GM19372 (cell line): ENCODE measurements around the gene GOLGA6D.
"Not testable (repeated sequence)": the region's sequence is repeated elsewhere in the genome, so short reads cannot be mapped to it uniquely, and the experiment has no call there.

ENCODE experiments used
- ATAC-seq: cut with Tn5 transposase; IDR thresholded peaks from one replicate; pipeline ENCODE4 v1.9.1; 2021; ENCODE audit warnings: mild to moderate bottlenecking, low read depth, moderate library complexity; ENCODE audit not compliant: unreplicated experiment

The GOLGA6D gene

GRCh38 chr15:75328493-75329314 lies 46.1 kb downstream of the GOLGA6D start:
- ATAC-seq: no peak

DNA sequence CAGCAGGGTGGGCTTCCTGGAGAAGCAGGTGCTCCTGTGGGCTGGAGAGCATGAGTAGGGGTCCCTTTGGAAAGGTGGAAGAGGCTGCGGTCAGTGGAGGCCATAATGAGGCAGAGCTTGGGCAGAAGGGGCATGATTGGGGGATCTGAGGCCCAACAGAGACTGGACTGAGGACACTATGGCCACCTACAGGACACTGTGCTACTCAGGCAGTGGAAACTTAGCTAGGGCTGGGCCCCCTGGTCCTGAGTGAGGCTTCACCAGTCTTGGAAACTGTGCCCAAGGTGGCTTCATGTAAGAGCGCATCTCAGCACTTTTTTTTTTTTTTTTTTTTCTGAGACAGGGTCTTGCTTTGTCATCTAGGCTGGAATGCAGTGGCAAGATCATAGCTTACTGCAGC lies 46.9 kb downstream of the GOLGA6D start:
- no peak for ATAC-seq

DNA sequence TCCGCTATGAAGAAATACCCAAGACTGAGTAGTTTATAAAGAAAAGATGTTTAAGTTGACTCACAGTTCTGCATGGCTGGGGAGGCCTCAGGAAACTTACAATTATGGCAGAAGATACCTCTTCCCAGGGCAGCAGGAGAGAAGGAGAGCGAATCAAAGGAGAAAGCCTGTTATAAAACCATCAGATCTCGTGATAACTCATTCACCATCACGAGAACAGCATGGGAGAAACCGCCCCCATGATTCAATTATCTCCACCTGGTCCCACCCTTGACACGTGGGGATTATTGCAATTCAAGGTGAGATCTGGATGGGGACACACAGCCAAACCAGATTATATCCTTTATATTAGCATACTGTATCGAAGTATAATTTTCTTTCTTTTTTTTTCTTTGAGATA lies 49.5 kb downstream of the GOLGA6D start:
- ATAC-seq: not testable (repeated sequence)

DNA sequence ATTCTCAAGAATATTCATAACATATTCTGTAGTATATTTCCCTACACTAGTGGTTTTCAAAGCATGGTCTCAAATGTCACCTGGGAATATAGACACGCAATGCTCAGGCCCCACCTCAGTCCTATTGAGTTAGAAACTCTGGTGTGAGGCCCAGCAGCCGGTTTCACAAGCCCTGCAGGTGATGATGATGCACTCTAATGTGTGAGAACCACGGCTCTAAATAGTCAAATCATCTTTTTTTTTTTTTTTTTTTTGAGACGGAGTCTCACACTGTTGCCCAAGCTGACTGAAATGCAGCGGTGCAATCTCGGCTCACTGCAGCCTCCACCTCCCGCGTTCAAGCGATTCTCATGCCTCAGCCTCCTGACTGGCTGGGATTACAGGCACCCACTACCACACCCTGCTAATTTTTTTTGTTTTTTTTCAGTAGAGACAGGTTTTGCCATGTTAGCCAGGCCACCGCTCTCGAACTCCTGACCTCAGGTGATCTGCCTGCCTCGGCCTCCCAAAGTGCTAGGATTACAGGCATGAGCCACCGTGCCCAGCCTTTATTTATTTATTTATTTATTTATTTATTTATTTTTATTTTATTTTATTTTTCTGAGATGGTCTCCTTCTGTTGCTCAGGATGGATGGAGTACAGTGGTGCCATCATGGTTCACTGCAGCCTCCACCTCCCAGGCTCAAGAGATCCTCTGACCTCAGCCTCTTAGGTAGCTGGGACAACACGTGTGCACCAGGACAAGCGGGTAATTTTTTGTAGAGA lies 51.2 kb downstream of the GOLGA6D start:
- not testable (repeated sequence) for ATAC-seq

DNA sequence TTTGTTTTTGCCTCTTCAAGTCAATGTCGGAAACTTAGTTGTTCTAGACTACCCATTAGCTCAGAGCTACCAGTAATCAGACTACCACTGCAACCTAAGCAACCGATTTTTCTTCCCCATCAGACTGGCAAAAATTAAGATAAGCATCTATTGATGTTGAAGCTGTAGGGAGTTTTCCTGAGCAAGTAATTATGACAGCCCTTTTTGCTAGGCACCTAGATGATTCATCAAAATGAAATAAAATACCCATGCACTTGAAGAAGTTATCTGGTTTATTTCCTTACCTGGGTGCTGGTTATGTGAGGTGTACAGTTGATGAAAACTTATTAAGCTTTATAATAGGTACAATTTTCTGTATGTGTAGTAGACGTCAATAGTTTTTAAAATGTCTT lies 52.7 kb downstream of the GOLGA6D start:
- ATAC-seq: no peak

DNA sequence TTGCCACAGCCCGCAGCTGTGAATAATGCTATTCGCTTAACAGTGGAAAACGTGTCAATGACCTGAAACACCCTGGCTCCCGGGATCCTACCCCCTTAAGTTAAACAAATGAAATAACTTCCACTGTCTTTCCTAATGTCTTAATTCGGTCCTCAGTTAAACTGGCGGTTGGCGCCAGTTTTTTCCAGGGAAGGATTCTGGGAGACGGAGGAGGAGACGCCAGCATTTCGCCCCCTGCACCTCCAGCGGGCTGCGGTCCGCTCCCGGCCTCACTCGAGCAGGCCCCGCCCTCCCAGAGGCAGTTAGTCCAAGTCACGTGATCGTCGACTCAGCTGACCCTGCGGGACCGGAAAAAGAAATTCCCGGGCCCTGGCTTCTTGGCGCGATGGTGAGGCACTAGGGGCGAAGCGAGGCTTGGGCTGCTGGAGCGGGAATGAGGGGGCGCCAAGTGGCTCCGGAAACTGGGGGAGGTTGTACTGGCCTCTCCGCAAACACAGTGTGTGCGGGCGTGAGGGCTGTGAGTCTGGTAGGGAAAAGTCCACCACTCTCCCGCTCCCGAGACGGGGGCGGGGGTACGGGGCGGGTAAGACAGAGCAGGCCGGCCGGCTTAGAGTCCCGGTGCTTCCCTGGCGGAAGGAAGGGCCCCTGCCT lies 53.2 kb downstream of the GOLGA6D start, which contains the start of gene COMMD4:
TSS of gene COMMD4 (plus strand) at position 359 of the 651 bp plus-strand sequence. CDS start at position 386, 27 bp downstream.
- peak; percentile 69 for ATAC-seq

GRCh38 chr15:75338661-75339240 lies 56.1 kb downstream of the GOLGA6D start:
- no peak for ATAC-seq

DNA sequence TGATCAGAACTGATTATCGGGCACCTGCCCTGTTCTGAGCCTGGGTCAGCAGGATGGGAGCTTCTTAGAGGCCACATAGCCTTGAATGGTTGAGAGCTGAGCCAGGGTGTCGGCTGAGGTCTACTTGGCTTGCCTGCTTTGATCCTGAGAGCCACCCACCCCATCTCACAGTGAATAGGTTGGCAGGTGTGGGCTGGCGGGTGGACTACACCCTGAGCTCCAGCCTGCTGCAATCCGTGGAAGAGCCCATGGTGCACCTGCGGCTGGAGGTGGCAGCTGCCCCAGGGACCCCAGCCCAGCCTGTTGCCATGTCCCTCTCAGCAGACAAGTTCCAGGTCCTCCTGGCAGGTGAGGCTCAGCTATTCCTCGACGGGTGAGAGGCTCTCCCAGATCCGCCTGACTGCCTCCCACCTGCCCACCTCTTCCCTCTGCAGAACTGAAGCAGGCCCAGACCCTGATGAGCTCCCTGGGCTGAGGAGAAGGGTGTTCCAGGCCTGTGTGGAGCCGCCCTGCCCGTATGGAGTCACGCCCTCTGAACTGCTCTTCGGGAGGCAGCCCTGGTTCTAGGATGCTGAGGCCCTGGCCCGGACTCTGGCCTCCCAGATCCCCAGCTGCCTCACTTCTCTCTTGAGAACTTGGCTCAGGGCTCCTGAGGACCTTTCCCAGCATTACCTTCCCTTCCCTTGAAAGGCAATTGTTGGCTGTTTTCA lies 57.1 kb downstream of the GOLGA6D start:
- ATAC-seq: no peak

DNA sequence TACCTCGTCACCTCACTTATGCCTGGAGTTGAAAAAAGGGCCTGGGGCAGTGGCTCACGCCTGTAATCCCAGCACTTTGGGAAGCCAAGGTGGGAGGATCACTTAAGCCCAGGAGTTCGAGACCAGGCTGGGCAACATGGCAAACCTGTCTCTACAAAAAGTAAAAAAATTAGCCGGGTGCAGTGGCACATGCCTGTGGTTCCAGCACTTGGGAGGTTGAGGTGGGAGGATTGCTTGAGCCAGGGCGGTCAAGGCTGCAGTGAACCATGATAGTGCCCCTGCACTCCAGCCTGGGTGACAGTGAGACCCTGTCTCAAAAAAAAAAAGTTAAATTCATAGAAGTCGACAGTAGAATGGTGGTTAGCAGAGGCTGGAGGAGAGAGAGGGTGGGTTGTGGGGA lies 59.6 kb downstream of the GOLGA6D start:
- no peak for ATAC-seq

DNA sequence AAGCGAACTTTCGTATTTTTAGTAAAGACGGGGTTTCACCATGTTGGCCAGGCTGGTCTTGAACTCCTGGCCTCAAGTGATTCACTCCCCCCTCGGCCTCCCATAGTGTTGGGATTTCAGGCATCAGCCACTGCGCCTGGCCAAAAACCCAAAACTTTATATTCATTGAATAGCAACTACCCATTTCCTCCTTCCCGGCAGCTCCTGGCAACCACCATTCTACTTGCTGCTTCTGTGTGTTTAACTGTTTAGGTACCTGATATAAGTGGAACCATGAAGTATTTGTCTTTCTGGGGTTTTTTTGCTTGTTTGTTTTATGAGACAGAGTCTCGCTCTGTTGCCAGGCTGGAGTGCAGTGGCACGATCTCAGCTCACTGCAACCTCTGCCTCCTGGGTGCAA lies 61.3 kb downstream of the GOLGA6D start:
- ATAC-seq: not testable (repeated sequence)
